Prostate gland (tissue), 2 donors: ENCODE measurements around the gene CITED1.

Experiments used
- POLR2A ChIP-seq: fragments of 450-650 bp; IDR thresholded peaks from one replicate; pipeline ENCODE4 v1.6.1; 2016; ENCODE audit warnings: antibody characterized with exemption, mild to moderate bottlenecking
- POLR2AphosphoS5 ChIP-seq: sonication (generic); formaldehyde crosslinking; IDR thresholded peaks from one replicate; pipeline ENCODE4 v1.6.1; 2017; ENCODE audit warnings: antibody characterized with exemption
- TF ChIP-seq, protein P1 (sequence below), 4 experiments: fragments of 200-600 bp in 2 of 4; fragments of 450-650 bp in 2 of 4; sonication (generic) in 2 of 4; IDR thresholded peaks; 1 replicate in 3 of 4; 2 replicates in 1 of 4; pipeline ENCODE4 v1.5.1; 2016 to 2019; ENCODE audit warnings: antibody characterized with exemption in 4 of 4, mild to moderate bottlenecking in 2 of 4, moderate library complexity in 2 of 4

- TF ChIP-seq, protein P1, sequence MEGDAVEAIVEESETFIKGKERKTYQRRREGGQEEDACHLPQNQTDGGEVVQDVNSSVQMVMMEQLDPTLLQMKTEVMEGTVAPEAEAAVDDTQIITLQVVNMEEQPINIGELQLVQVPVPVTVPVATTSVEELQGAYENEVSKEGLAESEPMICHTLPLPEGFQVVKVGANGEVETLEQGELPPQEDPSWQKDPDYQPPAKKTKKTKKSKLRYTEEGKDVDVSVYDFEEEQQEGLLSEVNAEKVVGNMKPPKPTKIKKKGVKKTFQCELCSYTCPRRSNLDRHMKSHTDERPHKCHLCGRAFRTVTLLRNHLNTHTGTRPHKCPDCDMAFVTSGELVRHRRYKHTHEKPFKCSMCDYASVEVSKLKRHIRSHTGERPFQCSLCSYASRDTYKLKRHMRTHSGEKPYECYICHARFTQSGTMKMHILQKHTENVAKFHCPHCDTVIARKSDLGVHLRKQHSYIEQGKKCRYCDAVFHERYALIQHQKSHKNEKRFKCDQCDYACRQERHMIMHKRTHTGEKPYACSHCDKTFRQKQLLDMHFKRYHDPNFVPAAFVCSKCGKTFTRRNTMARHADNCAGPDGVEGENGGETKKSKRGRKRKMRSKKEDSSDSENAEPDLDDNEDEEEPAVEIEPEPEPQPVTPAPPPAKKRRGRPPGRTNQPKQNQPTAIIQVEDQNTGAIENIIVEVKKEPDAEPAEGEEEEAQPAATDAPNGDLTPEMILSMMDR (IDR thresholded peaks at IDR 0.05): no peak
- TF ChIP-seq POLR2AphosphoS5 (no peak), POLR2A (no peak)
Measured at GRCh38 chrX:72276478-72276953, 29.2 kb downstream of the CITED1 start.
